Measurements from ENCODE around the gene KDM2B. TPM values are rescaled to one million over a fixed set of nuclear protein-coding genes. Genes with fewer than 3 reads are reported as not detected.

Gene KDM2B
- total and polyA plus RNA-seq, 2 donors from 2014 or later: 6.2 to 19.7 TPM

DNA sequence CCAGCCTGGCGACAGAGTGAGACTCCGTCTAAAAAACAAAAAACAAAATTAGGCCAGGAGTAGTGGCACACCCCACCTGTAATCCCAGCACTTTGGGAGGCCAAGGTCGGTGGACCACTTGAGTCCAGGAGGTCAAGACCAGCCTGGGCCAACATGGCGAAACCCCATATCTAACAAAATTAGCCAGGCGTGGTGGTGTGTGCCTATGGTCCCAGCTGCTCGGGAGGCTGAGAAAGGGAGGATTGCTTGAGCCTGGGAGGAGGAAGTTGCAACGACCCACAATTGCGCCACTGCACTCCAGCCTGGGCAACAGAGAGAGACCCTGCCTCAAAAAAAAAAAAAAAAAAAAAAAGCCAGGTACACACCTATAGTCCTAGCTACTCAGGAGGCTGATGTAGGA lies 37.0 kb downstream of the KDM2B start:
- no peak for FAIRE-seq
- no peak overlapping the region for H3K4me3 ChIP-seq (ENCODE audit: low read length in 3 of 3)
- H3K27ac ChIP-seq (ENCODE audit: low read depth in 2 of 2, low read length in 2 of 2): no peak overlapping the region
- no peaks in the 10 kb centered on the region for H3K4me1 ChIP-seq (ENCODE audit: control insufficient read depth in 2 of 3, insufficient read depth in 2 of 3, low read depth in 1 of 3, low read length in 3 of 3)
- peaks cover 0 to 4% (median 0%) of the 10 kb centered on the region in 3 donors for H3K36me3 ChIP-seq (ENCODE audit: control insufficient read depth in 2 of 3, insufficient read depth in 3 of 3, low read length in 3 of 3)
- intact Hi-C loops (cut with DNase I): no loop called here
- H3K9ac ChIP-seq (ENCODE audit: low read length in 3 of 3): no peak overlapping the region
- no peaks in the 10 kb centered on the region for H3K9me3 ChIP-seq (ENCODE audit: control insufficient read depth in 2 of 3, insufficient read depth in 1 of 3, low read length in 3 of 3)
- no peak for DNase-seq
- H3K27me3 ChIP-seq (ENCODE audit: control insufficient read depth, insufficient read depth, low read length): no peaks in the 10 kb centered on the region
- TF ChIP-seq CTCF (IDR thresholded peaks at IDR 0.05; ENCODE audit: borderline replicate concordance, extremely low read depth, insufficient read depth): no peak

DNA sequence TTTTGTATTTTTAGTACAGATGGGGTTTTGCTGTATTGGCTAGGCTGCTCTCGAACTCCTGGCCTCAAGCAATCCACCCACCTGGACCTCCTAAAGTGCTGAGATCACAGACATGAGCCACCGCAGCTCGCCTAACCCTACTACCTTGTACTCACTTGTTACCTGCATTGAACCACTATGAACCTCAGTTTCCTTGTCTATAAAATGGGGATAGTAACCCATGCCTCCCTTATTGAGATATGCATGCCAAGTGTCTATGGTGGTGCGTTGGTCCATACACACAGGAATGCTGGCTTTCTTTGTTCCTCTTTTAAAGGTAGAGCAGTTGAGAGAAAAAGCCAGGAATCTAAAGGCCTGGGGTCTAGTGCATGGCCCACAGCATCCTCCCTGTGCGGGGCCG lies 40.9 kb downstream of the KDM2B start:
- intact Hi-C loops (cut with DNase I): no loop called here
- no peak for TF ChIP-seq CTCF (IDR thresholded peaks at IDR 0.05; ENCODE audit: borderline replicate concordance, extremely low read depth, insufficient read depth)
- DNase-seq (no peak), FAIRE-seq (no peak)
- Histone ChIP-seq H3K27ac (ENCODE audit: low read depth in 2 of 2, low read length in 2 of 2) (no peak overlapping the region), H3K9ac (ENCODE audit: low read length in 3 of 3) (no peak overlapping the region), H3K9me3 (ENCODE audit: control insufficient read depth in 2 of 3, insufficient read depth in 1 of 3, low read length in 3 of 3) (no peaks in the 10 kb centered on the region), H3K4me3 (ENCODE audit: low read length in 3 of 3) (no peak overlapping the region), H3K4me1 (ENCODE audit: control insufficient read depth in 2 of 3, insufficient read depth in 2 of 3, low read depth in 1 of 3, low read length in 3 of 3) (peaks cover 0 to 19% (median 13%) of the 10 kb centered on the region in 3 donors), H3K27me3 (ENCODE audit: control insufficient read depth, insufficient read depth, low read length) (no peaks in the 10 kb centered on the region), H3K36me3 (ENCODE audit: control insufficient read depth in 2 of 3, insufficient read depth in 3 of 3, low read length in 3 of 3) (no peaks in the 10 kb centered on the region)

DNA sequence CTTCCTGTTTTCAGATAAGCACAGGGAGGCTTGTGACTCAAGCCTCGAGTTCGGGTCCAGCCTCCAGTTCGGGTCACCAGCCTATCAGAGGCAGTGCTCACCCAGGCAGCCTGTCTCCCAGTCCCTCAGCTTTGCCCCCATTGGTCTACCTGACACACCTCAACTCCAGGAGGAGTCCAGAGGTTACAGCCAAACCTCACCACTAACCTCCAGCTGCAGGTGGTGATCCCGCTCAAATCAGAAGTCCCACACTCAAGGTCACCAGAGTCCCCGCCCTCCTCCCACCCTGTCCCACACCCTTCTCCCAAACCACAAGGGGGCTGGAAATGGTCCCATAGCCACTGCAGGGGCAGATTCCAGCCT lies 42.1 kb downstream of the KDM2B start:
- intact Hi-C loops (cut with DNase I): no loop called here
- no peak for TF ChIP-seq CTCF (IDR thresholded peaks at IDR 0.05; ENCODE audit: borderline replicate concordance, extremely low read depth, insufficient read depth)
- peak in 2 of 5 donors; percentile 19 to 67 for DNase-seq
- Histone ChIP-seq H3K9ac (ENCODE audit: low read length in 3 of 3) (peak overlapping the region in 1 of 3 donors; percentile 78), H3K9me3 (ENCODE audit: control insufficient read depth in 2 of 3, insufficient read depth in 1 of 3, low read length in 3 of 3) (no peaks in the 10 kb centered on the region), H3K4me1 (ENCODE audit: control insufficient read depth in 2 of 3, insufficient read depth in 2 of 3, low read depth in 1 of 3, low read length in 3 of 3) (peaks cover 3 to 20% (median 13%) of the 10 kb centered on the region in 3 donors), H3K4me3 (ENCODE audit: low read length in 3 of 3) (peak overlapping the region in 2 of 3 donors; percentile 31 to 59), H3K36me3 (ENCODE audit: control insufficient read depth in 2 of 3, insufficient read depth in 3 of 3, low read length in 3 of 3) (no peaks in the 10 kb centered on the region), H3K27ac (ENCODE audit: low read depth in 2 of 2, low read length in 2 of 2) (peak overlapping the region; percentile 90 to 94), H3K27me3 (ENCODE audit: control insufficient read depth, insufficient read depth, low read length) (no peaks in the 10 kb centered on the region)
- FAIRE-seq: no peak

All from kidney (tissue), 14 donors.